K562 (cell line): ENCODE data around the gene CDK14.

Source experiments
- CTCF ChIP-seq, 3 experiments: IDR thresholded peaks in 2 of 3; conservative IDR thresholded peaks in 1 of 3; 2 replicates each; pipeline ENCODE4 v1.5.1; 2011 to 2012; ENCODE audit warnings: low read length in 3 of 3, mild to moderate bottlenecking in 3 of 3, control low read depth in 2 of 3, improper control_type of control experiment in 1 of 3, inconsistent platforms in 1 of 3, low read depth in 1 of 3, mixed read lengths in 1 of 3, moderate library complexity in 1 of 3; ENCODE audit not compliant: insufficient read depth in 2 of 3
- GABPA ChIP-seq: fragments of 200-800 bp; sonication (Bioruptor generic); conservative IDR thresholded peaks from 2 replicates; pipeline ENCODE4 v1.6.1; 2016; ENCODE audit warnings: low read depth, missing genetic modification characterization, missing compliant biosample characterization
- POLR2AphosphoS2 ChIP-seq: IDR thresholded peaks from 2 replicates; pipeline ENCODE4 v1.6.1; 2012; ENCODE audit warnings: low read length, improper control_type of control experiment
- RBM22 ChIP-seq: fragments of 200-400 bp; formaldehyde crosslinking; IDR thresholded peaks from 2 replicates; pipeline ENCODE4 v1.6.1; 2018; ENCODE audit warnings: low read length, low read depth; ENCODE audit not compliant: poor library complexity, severe bottlenecking
- XRCC4 ChIP-seq: IDR thresholded peaks from one replicate; pipeline ENCODE4 v1.6.1; 2011; ENCODE audit not compliant: insufficient read depth, insufficient read length; ENCODE audit errors: extremely low read depth

GRCh38 chr7:90939666-90940065 is 343.5 kb downstream of the CDK14 start:
- TF ChIP-seq POLR2AphosphoS2, result no peak
- no peak for TF ChIP-seq GABPA (tag)
- no peak for TF ChIP-seq RBM22
- no peak for TF ChIP-seq CTCF (IDR thresholded peaks at IDR 0.05 in 2 of 3, conservative IDR thresholded peaks at IDR 0.05 in 1 of 3; ENCODE audit: insufficient read depth in 2 of 3, low read depth in 1 of 3, low read length in 3 of 3)
- TF ChIP-seq XRCC4, result no peak
